Bronchial epithelial cell (primary cell): Measurements from ENCODE around the gene LRRC28. TPM values are rescaled to one million over a fixed set of nuclear protein-coding genes. Genes with fewer than 3 reads are reported as not detected.

Experiments used
- DNase-seq: peaks from one replicate; pipeline ENCODE4 v3.0.0-alpha.2; 2010; ENCODE audit warnings: low read depth
- FAIRE-seq: peaks from 2 replicates; lab custom pipeline; 2011; peaks lifted over from hg19 to GRCh38; lab: Jason Lieb, UNC
- H3K27me3 ChIP-seq: 2 replicates; pipeline ENCODE4 v1.5.1; 2011; ENCODE audit warnings: low read length; ENCODE audit not compliant: control insufficient read depth, insufficient read depth
- H3K36me3 ChIP-seq: 2 replicates; pipeline ENCODE4 v1.5.1; 2011; ENCODE audit warnings: low read length; ENCODE audit not compliant: control insufficient read depth, insufficient read depth
- H3K4me3 ChIP-seq: 2 replicates; pipeline ENCODE4 v1.5.1; 2011; ENCODE audit warnings: mild to moderate bottlenecking, low read depth, low read length, control low read depth
- total RNA-seq: library from RNA; depleted of rRNA; stranded (reverse); fragments of >200 nt; gene quantifications from 2 replicates; pipeline ENCODE4 v1.2.1, GENCODE V29; 2014
- TF ChIP-seq, protein P1 (sequence below): IDR thresholded peaks from 2 replicates; pipeline ENCODE4 v1.5.1; 2011; ENCODE audit warnings: mild to moderate bottlenecking, moderate library complexity, low read length, control low read depth, inconsistent platforms; ENCODE audit not compliant: insufficient read depth, severe bottlenecking

Gene LRRC28
- total RNA-seq, 1 donor from 2014 or later: 15.8 TPM

GRCh38 chr15:99433757-99434450 lies 182.6 kb downstream of the LRRC28 start:
- Histone ChIP-seq H3K4me3 (no peak overlapping the region), H3K27me3 (no peaks in the 10 kb centered on the region), H3K36me3 (no peaks in the 10 kb centered on the region)
- DNase-seq: no peak
- FAIRE-seq: no peak
- TF ChIP-seq, protein P1, sequence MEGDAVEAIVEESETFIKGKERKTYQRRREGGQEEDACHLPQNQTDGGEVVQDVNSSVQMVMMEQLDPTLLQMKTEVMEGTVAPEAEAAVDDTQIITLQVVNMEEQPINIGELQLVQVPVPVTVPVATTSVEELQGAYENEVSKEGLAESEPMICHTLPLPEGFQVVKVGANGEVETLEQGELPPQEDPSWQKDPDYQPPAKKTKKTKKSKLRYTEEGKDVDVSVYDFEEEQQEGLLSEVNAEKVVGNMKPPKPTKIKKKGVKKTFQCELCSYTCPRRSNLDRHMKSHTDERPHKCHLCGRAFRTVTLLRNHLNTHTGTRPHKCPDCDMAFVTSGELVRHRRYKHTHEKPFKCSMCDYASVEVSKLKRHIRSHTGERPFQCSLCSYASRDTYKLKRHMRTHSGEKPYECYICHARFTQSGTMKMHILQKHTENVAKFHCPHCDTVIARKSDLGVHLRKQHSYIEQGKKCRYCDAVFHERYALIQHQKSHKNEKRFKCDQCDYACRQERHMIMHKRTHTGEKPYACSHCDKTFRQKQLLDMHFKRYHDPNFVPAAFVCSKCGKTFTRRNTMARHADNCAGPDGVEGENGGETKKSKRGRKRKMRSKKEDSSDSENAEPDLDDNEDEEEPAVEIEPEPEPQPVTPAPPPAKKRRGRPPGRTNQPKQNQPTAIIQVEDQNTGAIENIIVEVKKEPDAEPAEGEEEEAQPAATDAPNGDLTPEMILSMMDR: no peak

GRCh38 chr15:99434506-99435112 lies 183.3 kb downstream of the LRRC28 start:
- Histone ChIP-seq H3K36me3 (no peaks in the 10 kb centered on the region), H3K4me3 (peak overlapping the region; percentile 19), H3K27me3 (no peaks in the 10 kb centered on the region)
- DNase-seq (no peak), FAIRE-seq (peak; percentile 50)
- TF ChIP-seq, protein P1: no peak

GRCh38 chr15:99435113-99435695 lies 183.9 kb downstream of the LRRC28 start:
- no peaks in the 10 kb centered on the region for H3K27me3 ChIP-seq
- peak overlapping the region; percentile 19 for H3K4me3 ChIP-seq
- TF ChIP-seq, protein P1: no peak
- no peaks in the 10 kb centered on the region for H3K36me3 ChIP-seq
- peak; percentile 94 for FAIRE-seq
- peak; percentile 40 for DNase-seq

- Histone ChIP-seq H3K4me3 (no peak overlapping the region), H3K27me3 (no peaks in the 10 kb centered on the region), H3K36me3 (no peaks in the 10 kb centered on the region)
- FAIRE-seq (no peak), DNase-seq (no peak)
- TF ChIP-seq, protein P1: no peak
These were observed 184.7 kb downstream of the LRRC28 start for GRCh38 chr15:99435877-99436541.

DNA sequence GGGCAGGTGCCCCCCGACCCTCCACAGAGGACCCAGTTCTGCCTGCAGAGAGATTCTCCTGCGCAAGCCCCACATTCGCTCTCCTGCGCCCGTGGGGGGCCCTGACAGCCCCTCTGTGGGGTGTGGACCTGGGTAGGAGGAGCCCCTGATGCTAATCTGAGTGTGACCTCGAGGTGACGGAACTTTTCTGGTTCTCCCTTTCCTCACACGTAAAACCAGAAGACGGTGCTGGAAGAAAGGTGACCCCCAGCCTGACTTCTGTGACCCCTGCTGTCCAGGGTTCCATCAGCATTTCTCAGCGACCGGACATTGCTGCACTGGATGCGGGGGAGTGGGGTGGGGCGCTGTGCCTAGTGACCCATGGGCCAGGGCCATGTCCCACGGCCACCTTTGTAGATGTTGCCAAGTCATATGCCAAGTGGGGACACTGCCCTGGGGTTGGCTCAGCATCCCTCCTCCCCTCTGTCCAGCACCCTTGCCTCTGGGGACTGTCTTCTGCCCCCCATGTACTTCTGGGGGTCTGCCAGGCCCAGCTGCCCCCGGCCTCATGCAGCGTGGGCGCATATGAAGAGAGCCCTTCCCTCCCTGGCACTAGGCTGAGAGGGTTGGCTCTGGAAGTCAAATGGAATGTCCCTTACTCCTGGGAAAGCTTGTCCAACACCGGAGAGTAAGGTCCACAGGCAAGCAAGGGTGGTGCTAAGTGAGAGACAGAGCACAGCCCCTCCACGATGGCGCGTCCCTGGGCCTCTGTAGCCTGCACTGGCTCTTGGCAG lies 185.4 kb downstream of the LRRC28 start:
- Histone ChIP-seq H3K36me3 (no peaks in the 10 kb centered on the region), H3K27me3 (no peaks in the 10 kb centered on the region), H3K4me3 (no peak overlapping the region)
- TF ChIP-seq, protein P1: no peak
- FAIRE-seq (no peak), DNase-seq (no peak)
